ENCODE measurements around the gene COL10A1.

COL10A1 gene

GRCh38 chr6:116078522-116078921 is 47.4 kb downstream of the COL10A1 start (continued):
- TF ChIP-seq ZNF701 (tag by site-specific recombination; IDR thresholded peaks at IDR 0.05) (no peak), KLF1 (tag by site-specific recombination; IDR thresholded peaks at IDR 0.05) (no peak), SP3 (tag by site-specific recombination; IDR thresholded peaks at IDR 0.05) (no peak), SP2 (tag by site-specific recombination; IDR thresholded peaks at IDR 0.05) (no peak), ZNF76 (tag by site-specific recombination; IDR thresholded peaks at IDR 0.05; ENCODE audit: borderline replicate concordance, low read depth) (no peak), ZIC2 (tag by site-specific recombination; IDR thresholded peaks at IDR 0.05) (no peak), MYNN (tag by site-specific recombination; IDR thresholded peaks at IDR 0.05; ENCODE audit: borderline replicate concordance) (no peak), ZNF26 (tag by site-specific recombination; IDR thresholded peaks at IDR 0.05) (no peak), ZNF585B (tag by site-specific recombination; IDR thresholded peaks at IDR 0.05) (no peak)

GRCh38 chr6:116074732-116075390 is 51.1 kb downstream of the COL10A1 start:
- ChIA-PET POLR2A (interaction anchor here (1.4 kb wide), 1 partner anchor 26 kb away, joined by 9 read pairs; the partner anchor contains the start of gene NT5DC1), CTCF (interaction anchor here (0.7 to 0.8 kb wide), 2 partner anchors 63 to 142 kb away, joined by 3 to 6 read pairs; no protein-coding TSS in a partner anchor)
- H3K9me3 ChIP-seq (ENCODE audit: control insufficient read depth, insufficient read depth, low read depth, low read length), result no peaks in the 10 kb centered on the region
- H3K4me3 ChIP-seq (ENCODE audit: low read depth, low read length), result no peak overlapping the region
- TF ChIP-seq ZNF548 (tag by site-specific recombination; IDR thresholded peaks at IDR 0.05) (no peak), PRDM2 (tag by site-specific recombination; IDR thresholded peaks at IDR 0.05; ENCODE audit: borderline replicate concordance) (no peak), OSR2 (tag by site-specific recombination; IDR thresholded peaks at IDR 0.05) (no peak)
- no peaks in the 10 kb centered on the region for H3K36me3 ChIP-seq (ENCODE audit: control insufficient read depth in 2 of 2, insufficient read depth in 1 of 2, low read length in 2 of 2)
- peaks cover 7% of the 10 kb centered on the region; the same call in 1 of the 2 replicates for H3K4me1 ChIP-seq (ENCODE audit: control insufficient read depth, insufficient read depth, low read length)
- H3K27ac ChIP-seq (ENCODE audit: extremely low read depth, low read depth, low read length), result no peak overlapping the region

- Histone ChIP-seq H3K36me3 (ENCODE audit: control insufficient read depth in 2 of 2, insufficient read depth in 1 of 2, low read length in 2 of 2) (no peaks in the 10 kb centered on the region), H3K4me1 (ENCODE audit: control insufficient read depth, insufficient read depth, low read length) (peaks cover 7% of the 10 kb centered on the region; the same call in 1 of the 2 replicates), H3K27ac (ENCODE audit: extremely low read depth, low read depth, low read length) (no peak overlapping the region), H3K9me3 (ENCODE audit: control insufficient read depth, insufficient read depth, low read depth, low read length) (no peaks in the 10 kb centered on the region), H3K4me3 (ENCODE audit: low read depth, low read length) (no peak overlapping the region)
- ChIA-PET POLR2A (interaction anchor here (1.4 kb wide), 1 partner anchor 27 kb away, joined by 9 read pairs; the partner anchor contains the start of gene NT5DC1), CTCF (interaction anchor here (0.8 to 1.4 kb wide), 3 partner anchors 13 to 62 kb away, joined by 3 to 6 read pairs (median 3); partner anchors contain the start of gene FRK)
- no peak for TF ChIP-seq ZNF311 (tag by site-specific recombination; IDR thresholded peaks at IDR 0.05; ENCODE audit: borderline replicate concordance)
- no peak for TF ChIP-seq ZFP41 (tag by site-specific recombination; IDR thresholded peaks at IDR 0.05; ENCODE audit: borderline replicate concordance)
- no peak for TF ChIP-seq KLF16 (tag by site-specific recombination; IDR thresholded peaks at IDR 0.05)
- no peak for TF ChIP-seq ZNF2 (tag by site-specific recombination; IDR thresholded peaks at IDR 0.05)
- TF ChIP-seq ZNF660 (tag by site-specific recombination; IDR thresholded peaks at IDR 0.05), result no peak
- TF ChIP-seq ZNF121 (tag by site-specific recombination; IDR thresholded peaks at IDR 0.05), result no peak
- no peak for TF ChIP-seq ZNF747 (tag by site-specific recombination; IDR thresholded peaks at IDR 0.05)
- no peak for TF ChIP-seq ZNF10 (tag by site-specific recombination; IDR thresholded peaks at IDR 0.05)
- TF ChIP-seq ZBTB8A (tag by site-specific recombination; IDR thresholded peaks at IDR 0.05), result no peak
- TF ChIP-seq MEIS1 (CRISPR knock-in tag; IDR thresholded peaks at IDR 0.05; ENCODE audit: borderline replicate concordance), result no peak
- TF ChIP-seq TRIM28 (IDR thresholded peaks at IDR 0.05; ENCODE audit: borderline replicate concordance, low read length), result no peak; the same call in 1 of the 2 replicates
- TF ChIP-seq GFI1B (tag by site-specific recombination; IDR thresholded peaks at IDR 0.05), result no peak
- no peak for TF ChIP-seq ZSCAN30 (tag by site-specific recombination; IDR thresholded peaks at IDR 0.05)
Observed at GRCh38 chr6:116073765-116074440, 52.0 kb downstream of the COL10A1 start.

Data from HEK293 (cell line).